ENCODE measurements around the gene OSER1. TPM values are rescaled to one million over a fixed set of nuclear protein-coding genes. Genes with fewer than 3 reads are reported as not detected.
A peak's percentile ranks its signal among the peaks of the same experiment; 100 is the strongest.
"Not testable (repeated sequence)": the region's sequence is repeated elsewhere in the genome, so short reads cannot be mapped to it uniquely, and the experiment has no call there.

The OSER1 gene
- total RNA-seq, 1 donor from 2014 or later, result 35.2 TPM

DNA sequence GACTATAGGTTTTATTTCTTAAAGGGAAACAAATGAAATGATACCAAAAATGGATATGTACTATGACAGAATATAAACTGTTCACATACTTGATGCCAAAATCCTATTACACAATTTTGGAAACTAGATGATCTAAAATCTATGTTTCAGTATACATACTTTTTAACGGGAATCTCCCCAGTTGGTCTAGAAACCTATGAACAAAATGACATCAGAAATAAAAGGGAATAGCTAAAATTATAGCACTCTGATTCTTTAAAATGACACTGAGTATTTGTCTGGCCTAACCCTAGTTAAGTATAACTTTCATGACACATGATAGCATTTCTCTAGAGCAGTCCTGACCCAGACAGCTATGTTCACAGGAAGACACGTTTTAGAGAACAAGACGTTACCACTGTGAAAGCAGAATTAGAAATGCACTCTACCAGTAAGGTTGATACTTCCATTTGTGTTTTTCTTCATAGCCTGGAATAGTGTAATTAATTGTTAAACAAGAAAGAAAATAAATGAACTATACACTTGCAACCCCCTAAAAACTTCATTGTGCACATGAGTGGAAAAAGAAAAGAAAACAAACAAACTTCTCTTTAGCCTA, 3.3 kb downstream of the OSER1 start:
- intact Hi-C loops (cut with micrococcal nuclease), result no loop called here
- no peak for DNase-seq
- ATAC-seq, result no peak

DNA sequence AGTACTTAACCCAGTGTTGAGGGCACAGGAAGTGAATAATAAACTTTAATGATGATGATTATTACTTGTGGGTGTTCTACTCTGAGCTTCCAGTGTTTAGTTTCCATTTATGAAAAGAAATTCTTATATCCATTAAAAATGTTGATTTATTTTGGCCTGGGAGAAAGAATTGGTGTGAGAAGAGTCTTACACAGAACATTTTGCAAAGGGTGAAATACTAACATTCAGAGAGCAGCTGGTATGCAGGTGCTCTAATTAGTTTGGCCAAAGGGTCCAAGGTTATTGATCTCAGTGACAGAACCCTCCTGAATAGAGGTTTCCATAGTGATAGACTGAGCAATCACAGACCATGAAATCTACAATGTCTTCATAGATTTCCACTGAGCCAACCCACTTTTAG, 4.4 kb downstream of the OSER1 start:
- ATAC-seq, result no peak
- intact Hi-C loops (cut with micrococcal nuclease), result no loop called here
- no peak for DNase-seq

DNA sequence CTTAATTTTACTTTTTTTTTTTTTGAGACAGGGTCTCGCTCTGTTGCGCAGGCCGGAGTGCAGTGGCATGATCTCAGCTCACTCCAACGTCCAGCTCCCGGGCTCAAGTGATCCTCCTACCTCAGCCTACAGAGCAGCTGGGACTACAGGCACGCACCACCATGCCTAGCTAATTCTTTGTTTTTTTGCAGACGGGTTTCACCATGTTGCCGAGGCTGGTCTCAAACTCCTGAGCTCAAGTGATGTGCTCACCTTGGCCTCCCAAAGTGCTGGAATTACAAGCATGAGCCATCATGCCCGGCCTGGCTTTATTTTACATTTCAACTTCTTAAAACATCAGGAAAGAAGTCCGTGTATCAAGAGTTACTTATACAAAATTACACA, 5.7 kb downstream of the OSER1 start:
- DNase-seq, result no peak
- ATAC-seq, result no peak
- intact Hi-C loops (cut with micrococcal nuclease), result no loop called here

DNA sequence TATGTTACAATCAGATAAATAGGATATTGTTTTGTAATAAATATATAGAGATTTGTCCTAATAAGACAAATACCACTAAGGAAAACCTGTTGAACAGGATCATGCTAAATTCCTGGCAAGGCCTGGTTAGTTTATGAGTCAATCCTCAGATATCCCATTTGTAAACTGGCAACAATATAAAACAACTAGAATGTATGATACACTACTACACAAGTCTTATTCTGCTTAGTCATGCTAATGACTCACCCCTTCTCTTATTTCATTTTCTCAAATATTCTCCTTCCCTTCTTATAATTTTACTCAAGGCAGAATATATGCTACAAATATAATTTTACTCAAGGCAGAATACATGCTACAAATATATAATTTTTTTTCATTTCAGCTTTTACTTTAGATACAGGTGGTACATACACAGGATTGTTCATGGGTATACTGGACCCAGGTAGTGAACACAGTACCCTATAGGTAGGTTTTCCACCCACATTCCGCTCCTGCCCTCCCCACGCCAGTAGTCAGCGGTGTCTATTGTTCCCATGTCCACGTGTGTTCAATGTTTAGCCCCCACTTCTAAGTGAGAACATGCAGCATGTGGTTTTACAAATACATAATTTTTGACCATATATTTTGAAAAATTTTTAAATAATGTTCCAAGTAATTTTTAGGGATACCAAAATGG, 6.3 kb downstream of the OSER1 start:
- intact Hi-C loops (cut with micrococcal nuclease), result no loop called here
- peak; percentile 47 for ATAC-seq
- DNase-seq, result no peak

DNA sequence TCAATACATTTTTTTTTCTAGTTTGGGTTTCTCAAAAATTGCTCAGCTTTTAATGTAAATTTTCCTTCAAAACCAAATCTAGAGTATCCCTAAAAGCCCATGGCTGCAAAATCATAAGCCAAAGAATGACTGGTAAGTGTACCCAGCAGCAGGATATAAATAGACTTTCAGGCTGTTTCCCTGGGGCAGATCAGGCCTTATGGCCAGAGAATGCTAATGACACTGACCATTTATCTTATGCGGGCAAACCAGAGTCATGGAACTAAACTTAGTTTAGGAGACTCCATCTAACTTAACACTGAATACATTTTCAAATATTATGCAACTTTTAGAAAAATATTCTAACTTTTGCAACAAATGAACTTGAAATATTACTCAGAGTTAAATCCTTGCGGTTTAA, 7.4 kb downstream of the OSER1 start:
- peak; percentile 83 for ATAC-seq
- intact Hi-C loops (cut with micrococcal nuclease), result no loop called here
- no peak for DNase-seq

DNA sequence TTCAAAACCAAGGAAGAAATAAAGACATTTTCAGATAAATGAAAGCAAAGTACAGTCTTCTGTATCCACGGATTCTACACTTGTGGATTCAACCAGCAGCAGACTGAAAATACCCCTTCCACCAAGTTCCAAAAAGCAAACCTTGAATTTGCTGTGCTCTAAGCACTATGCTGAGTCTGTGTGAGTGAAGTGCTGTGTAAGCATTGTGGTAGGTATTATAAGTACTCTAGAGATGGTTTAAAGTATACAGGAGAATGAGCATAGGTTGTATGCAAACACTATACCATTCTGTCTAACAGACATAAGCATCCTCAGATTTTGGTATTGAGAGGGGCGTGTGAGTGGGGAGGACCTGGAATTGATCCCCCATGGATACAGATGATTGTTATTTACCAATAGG, 9.6 kb downstream of the OSER1 start:
- intact Hi-C loops (cut with micrococcal nuclease), result no loop called here
- ATAC-seq (no peak), DNase-seq (no peak)

DNA sequence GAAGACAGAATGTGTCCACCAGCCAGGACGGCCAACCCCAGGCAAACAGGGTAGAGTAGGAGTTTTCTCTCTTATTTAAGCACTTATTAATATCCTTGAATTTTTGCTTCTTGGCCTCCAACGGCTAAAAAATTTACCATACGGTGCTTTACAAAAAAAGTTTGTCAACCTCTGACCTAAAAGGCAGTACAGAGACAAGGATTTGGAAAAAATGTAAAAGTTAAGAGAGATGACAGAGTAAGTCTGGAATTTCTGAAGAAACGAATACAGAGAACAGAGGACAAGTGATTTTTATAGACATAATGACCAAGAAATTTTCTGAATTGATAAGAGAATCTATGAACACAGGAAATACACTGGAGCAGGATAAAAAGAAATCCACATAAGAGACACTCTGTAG, 10.2 kb downstream of the OSER1 start:
- no peak for ATAC-seq
- DNase-seq, result no peak
- intact Hi-C loops (cut with micrococcal nuclease), result no loop called here

DNA sequence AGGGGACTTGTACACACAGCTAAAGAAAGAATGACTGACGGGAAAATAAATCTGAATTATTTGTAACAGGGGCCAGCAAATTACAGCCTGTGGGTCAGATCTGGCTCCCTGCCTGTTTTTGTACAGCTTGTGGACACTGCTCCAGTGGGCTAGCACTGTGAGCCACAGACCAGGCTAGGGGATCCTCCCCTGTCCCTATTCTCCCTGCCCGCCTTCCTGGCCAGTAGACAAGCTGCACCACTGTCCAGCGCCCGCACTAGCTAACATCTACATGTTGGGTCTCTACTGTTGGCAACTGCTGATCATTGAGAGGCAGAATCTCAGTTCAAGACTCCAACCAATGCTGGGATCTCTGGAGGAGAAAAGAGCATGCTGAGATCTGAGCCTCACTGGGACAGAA, 10.7 kb downstream of the OSER1 start:
- peak; percentile 10 for ATAC-seq
- intact Hi-C loops (cut with micrococcal nuclease), result no loop called here

DNA sequence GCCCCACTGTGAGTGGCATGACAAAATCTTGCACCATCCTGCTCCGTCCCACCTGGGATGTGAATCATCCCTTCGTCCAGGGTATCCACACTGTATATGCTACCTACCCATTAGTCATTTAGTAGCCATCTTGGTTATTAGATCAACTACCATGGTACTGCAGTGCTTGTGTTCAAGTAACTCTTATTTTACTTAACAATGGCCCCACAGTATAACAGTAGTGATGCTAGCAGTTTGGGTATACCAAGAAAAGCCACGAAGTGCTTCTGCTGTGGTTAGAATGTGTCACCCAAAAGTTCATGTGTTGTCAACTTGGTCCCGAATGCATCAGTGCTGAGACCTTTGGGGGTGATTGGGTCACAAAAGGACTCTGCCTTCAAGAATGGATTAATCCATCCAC, 11.7 kb downstream of the OSER1 start:
- intact Hi-C loops (cut with micrococcal nuclease), result no loop called here
- no peak for DNase-seq
- no peak for ATAC-seq

More for the DNA sequence above, 10.7 kb downstream of the OSER1 start:
- no peak for DNase-seq

DNA sequence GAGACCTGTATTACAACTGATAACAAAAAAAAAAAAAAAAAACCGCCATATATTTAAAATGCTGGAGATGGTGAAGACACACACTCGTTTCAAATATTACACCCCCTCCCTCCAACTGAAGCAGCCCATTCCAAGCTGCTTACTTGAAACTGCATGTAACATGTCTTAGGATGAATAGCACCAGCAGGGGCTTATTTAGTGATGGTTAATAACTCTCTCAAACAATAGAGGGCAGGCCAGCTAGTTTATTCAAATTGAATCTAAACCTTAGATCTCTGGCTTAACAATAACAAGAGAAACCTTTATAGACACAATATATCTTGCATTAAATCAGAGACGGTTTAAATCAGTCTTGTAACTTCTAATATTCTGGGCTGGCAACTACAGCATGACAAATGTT, 14.3 kb downstream of the OSER1 start:
- ATAC-seq, result no peak
- intact Hi-C loops (cut with micrococcal nuclease), result no loop called here

DNA sequence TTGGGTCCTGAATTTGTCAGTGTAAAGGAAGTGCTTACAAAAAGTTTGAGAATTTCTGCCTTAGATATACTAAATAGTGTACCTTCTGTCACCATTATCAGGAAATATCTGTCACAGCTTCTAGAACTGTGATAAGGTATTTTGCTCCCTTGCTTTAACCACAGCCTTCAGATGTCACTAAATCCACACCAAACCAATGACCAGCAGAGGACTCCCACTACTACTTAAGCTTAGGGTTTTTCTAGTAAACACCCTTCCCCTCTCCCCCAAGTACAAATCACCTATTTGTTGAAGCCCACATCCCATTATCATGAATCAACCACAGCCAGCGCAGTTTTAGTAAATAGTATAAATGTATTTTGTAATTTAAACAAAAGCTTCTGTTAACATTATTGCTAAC, 15.0 kb downstream of the OSER1 start:
- ATAC-seq (no peak), DNase-seq (no peak)
- intact Hi-C loops (cut with micrococcal nuclease), result no loop called here

More for the DNA sequence above, 14.3 kb downstream of the OSER1 start:
- DNase-seq, result no peak

DNA sequence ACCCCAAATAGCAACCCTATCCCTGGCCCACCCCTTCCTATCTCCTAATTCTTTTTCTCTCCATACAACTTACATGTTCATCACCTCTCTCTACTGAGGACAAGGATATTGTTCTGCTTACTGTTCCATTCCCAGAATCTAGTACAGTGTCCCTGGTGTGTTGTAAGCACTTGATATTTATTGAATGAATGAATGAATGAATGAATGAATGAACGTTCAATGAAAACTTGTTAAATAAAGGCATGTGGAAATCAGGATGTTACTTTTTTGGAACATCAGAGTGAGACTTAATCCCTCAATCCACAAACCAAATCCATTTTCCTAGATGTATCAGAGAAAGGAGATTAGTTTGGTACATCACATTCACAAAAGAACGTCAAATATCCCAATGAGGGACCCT, 16.8 kb downstream of the OSER1 start:
- ATAC-seq, result no peak
- intact Hi-C loops (cut with micrococcal nuclease), result no loop called here
- DNase-seq, result no peak

DNA sequence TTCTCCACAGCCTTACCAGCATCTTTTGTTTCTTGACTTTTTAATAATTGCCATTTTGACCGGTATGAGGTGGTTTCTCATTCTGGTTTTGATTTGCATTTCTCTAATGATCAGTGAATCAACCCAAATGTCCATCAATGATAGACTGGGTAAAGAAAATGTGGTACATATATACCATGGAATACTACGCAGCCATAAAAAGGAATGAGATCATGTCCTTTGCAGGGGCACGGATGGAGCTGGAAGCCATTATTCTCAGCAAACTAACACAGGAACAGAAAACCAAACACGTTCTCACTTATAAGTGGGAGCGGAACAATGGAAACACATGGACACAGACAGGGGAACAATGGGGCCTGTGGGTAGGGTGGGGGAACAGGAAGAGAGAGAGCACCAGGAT, 18.9 kb downstream of the OSER1 start:
- ATAC-seq; DNase-seq; intact Hi-C loops (cut with micrococcal nuclease): not testable (repeated sequence)

DNA sequence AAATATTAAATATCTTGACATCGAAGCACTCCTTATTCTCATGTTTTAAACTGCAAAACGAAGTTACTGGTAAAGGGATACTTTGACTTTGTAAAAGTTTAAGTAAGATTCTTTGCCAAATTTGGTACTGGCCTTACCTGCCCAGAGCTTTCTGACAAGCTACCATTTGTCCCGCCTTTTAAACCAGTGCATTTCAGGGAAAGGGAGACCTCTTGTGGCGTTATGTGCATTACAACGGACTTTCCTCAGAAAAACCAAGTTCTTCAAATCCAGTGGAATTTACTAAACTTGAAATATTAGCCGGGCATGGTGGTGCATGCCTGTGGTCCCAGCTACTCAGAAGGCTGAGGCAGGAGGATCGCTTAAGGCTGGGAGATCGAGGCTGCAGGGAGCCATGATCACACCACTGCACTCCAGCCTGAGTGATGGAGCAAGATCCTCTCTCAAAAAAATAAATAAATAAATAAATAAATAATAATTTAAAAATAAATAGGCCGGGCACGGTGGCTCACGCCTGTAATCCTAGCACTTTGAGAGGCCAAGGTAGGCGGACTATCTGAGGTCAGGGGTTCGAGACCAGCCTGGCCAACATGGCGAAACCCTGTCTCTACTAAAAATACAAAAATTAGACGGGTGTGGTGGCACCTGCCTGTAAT, 20.2 kb downstream of the OSER1 start:
- intact Hi-C loops (cut with micrococcal nuclease); ATAC-seq; DNase-seq: not testable (repeated sequence)

DNA sequence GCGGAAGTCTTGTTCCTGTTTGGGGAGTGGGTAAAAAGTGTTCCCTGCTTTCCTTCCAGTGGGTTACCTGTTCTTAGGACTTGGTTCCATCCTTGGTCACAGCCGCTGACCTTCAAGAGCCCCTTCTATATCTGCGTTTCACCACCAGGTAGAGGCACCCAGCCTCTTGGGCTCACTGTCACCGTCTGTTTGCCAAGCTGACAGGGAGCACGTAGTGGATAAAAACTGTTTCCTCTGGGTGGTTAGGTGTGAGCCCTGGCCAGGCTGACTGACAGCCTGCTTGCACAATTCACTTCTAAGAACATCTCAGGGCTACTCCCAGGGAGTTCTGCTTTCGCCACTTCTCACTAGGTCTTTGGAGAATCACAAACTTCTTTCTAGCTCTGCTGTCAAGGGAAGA, 21.8 kb downstream of the OSER1 start:
- intact Hi-C loops (cut with micrococcal nuclease), result loop anchor here (5.0 kb wide), 1 partner anchor 66 kb away; no protein-coding TSS in a partner anchor
- DNase-seq, result peak; percentile 38
- peak; percentile 39 for ATAC-seq

DNA sequence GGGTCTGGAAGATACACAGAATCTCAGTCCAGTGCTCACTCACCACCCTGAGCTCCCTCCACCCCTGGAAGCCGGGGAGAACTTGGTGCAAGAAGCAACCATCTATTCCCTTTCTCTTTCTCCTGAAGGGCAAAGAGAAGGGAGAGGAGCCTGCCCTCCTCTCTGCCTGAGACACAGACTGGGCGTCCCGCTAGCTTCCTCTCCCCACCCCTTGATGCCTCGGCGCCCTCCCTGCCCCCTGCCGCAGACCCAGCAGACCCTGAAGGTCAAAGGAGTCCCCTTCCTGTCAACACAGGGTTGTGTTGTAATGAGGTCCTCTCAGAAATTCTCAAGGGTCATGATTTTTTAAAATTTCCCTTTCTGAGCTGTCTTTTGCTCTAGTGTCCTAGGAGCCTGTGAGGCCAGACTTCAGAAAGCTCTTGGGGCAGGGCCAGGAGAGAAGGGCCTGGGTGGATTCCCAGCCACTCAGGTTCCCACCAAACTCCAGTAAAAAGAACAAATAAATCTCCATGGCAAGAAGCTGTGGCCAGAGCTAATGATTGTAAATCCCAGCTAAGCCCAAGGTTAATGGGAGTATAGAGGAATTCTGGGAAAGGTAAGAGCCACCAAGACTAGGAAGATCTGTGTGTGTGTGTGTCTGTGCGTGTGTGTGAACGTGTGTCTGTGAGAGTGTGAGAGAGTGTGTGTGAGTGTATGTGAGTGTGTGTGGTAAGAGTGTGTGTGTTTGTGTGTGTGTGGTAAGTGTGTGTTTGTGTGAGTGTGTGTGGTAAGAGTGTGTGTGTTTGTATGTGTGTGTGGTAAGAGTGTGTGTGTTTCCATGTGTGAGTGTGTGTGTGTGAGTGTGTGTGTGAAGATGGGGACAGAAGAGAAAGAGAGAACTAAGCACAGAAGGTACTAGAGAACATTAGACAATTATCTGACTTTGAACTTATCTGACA, 22.5 kb downstream of the OSER1 start:
- ATAC-seq, result peak; percentile 46
- DNase-seq, result peak; percentile 53
- intact Hi-C loops (cut with micrococcal nuclease), result loop anchor here (5.0 kb wide), 1 partner anchor 66 kb away; no protein-coding TSS in a partner anchor

DNA sequence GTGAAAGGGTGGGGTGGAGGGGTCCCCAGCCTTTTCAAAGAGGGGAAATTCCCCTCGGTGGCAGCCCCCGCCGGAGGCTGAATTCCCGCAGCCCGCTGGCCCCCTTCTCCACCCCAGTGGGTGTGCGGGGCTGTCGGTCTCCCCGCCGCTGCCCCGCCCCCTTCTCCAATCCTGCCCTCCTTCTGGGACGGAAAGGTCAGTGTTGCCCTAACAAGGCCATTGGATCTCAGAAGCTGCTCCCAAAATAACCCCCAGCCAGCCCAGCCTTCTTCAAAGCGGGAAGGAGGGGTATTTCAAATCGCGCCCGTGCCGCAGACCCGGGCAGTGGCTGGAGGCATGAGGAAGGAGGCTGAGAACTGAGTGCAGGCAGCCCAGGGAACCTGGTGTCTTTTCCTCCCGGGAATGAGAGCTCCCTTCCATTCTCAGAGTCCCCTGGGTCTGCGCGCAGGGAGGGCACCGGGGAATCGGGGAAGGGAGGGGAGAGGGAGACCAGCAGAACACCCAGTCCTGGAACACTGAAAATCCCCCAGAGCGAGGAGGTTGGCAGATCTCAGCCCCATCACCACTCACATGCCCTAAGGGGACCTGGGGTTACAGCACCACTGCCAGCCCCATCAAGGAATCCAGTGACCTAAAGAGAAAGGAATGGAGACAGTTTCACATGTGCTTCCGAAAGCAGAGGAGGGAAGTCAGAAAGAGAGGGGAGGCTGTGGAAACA, 23.4 kb downstream of the OSER1 start, which contains the start of gene JPH2:
Gene JPH2 (minus strand): TSS at position 135 of the 718 bp plus-strand sequence. CDS start 483 bp downstream, outside the sequence.
- intact Hi-C loops (cut with micrococcal nuclease), result loop anchor here (5.0 kb wide), 1 partner anchor 65 kb away; no protein-coding TSS in a partner anchor
- peak; percentile 83 for ATAC-seq
- DNase-seq, result peak; percentile 81

DNA sequence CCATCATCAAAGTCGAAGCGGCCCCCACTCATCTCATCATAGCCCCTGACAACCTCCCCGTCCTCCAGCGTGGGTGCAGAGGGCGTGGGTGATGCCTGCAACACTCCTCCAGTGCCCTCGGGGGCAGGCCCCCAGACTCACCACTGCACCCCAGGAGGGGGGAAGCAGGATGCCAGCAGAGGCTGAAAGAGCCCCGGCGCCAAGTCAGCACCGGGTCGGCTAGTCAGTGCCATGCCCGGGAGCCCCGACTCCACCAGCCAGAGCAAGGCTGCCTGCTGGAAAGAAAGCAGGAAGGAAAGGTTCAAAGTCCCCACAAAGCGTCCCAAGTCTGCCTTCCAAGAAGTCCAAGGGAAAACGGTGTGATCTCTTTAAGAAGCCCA, 23.9 kb downstream of the OSER1 start:
- peak; percentile 0 for ATAC-seq
- intact Hi-C loops (cut with micrococcal nuclease), result loop anchor here (5.0 kb wide), 1 partner anchor 64 kb away; no protein-coding TSS in a partner anchor
- no peak for DNase-seq

DNA sequence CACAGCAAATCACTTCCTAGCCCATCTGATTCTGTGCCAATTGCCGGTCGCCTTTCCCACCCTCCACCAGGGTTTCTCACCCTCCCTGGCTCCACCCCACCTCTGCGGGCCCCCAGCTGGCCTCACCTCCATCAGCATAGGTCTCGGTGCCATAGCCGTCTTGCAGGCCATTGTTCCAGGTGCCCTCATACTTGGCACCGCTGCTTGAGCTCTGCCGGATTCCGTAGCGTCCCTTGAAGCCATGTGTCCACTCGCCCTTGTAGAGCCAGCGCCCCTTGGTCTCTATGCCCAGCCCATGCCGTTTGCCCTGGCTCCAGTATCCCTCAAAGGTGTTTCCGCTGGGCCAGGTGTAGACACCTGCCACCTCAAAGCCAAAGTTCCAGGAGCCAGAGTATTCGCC, 24.4 kb downstream of the OSER1 start:
- DNase-seq, result peak; percentile 50
- intact Hi-C loops (cut with micrococcal nuclease), result loop anchor here (5.0 kb wide), 1 partner anchor 64 kb away; no protein-coding TSS in a partner anchor
- ATAC-seq, result peak; percentile 5

All from left ventricle myocardium superior (tissue), 1 donor.